GM19372 (cell line): ENCODE measurements around the gene BYSL.
"Not testable (repeated sequence)": the region's sequence is repeated elsewhere in the genome, so short reads cannot be mapped to it uniquely, and the experiment has no call there.

Source experiments
- ATAC-seq: cut with Tn5 transposase; IDR thresholded peaks from one replicate; pipeline ENCODE4 v1.9.1; 2021; ENCODE audit warnings: mild to moderate bottlenecking, low read depth, moderate library complexity; ENCODE audit not compliant: unreplicated experiment

BYSL gene

DNA sequence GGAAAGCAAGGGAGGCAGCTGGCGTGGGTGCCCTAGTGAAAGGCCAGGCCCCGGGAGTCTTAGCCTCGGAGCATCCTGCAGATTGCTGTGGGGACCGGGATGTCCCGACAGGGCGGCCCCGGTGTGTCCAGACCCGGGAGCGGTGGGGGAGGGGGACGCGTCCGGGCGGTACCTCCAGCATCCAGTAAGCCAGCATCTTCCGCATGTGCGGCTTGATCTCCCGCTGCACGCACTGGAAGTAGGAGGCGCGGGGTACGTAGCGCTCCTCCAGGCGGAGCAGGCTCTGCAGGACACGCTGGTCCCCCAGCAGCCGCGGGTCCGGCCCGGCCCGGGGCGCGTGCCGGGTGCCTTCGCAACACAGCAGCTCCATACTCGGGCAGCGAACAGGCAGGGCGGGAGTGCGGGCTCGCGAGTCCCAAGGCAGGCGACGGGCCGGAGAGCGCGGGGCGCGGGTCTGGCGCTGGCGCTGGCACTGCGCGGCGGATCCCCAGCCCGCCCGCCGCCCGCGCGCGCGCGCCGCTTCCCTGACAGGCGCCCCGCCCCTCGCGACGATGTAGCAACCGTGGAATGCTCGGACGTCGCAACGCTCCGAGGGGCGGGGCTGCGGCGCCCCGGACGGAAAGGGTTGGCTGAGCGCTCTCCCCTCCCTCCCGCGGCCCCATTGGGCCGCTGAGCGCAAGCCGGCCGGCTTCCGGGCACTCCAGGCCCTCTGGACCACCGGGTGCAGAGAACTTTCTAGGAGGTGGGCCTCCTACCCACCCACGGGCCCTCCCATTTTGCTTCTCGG is 20.2 kb downstream of the BYSL start, which contains the start of gene CCND3:
Gene CCND3, minus strand, starts transcription at position 529 of the 787 bp plus-strand sequence. Its CDS starts 159 bp downstream, at position 370.
- peak; percentile 89 for ATAC-seq

DNA sequence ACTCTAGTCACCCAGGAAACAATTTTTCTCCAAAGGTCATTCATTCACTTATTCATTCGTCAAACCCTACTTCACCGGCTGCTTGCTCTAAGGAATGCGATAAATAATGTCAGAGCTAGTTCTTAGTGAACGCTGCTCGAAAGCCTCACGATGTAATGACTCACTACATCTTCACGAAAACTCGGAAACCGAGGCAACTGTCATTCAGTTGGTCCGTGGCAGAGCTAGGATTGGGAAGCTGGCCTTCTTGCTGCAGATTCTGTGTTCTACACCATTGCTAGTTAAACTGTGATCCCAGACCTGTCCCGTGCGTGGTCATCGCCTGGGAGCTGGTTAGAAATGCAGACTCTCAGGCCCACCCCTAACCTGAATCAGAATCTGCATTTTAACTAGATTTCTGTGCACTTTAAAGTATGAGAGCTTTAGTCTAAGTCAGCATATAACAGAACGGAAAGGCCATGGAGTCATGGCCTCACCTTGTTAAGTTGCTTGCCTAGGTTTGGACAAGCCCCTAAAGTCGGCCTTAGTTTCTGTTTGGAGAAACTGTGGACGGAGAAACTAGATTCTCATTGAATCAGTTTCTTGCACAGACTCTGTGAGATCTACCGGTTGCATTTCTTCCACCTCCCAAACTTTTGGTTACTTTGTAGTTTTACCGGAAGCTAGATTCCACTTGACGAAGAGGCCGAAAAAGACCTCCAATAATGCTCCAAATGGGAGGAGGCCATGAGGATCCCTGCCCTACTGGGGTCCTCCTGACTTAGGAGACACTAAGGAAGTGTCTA is 21.0 kb downstream of the BYSL start:
- ATAC-seq = peak; percentile 8

GRCh38 chr6:41942882-41943281 is 21.6 kb downstream of the BYSL start:
- not testable (repeated sequence) for ATAC-seq

GRCh38 chr6:41943456-41943855 is 22.2 kb downstream of the BYSL start:
- ATAC-seq = no peak

DNA sequence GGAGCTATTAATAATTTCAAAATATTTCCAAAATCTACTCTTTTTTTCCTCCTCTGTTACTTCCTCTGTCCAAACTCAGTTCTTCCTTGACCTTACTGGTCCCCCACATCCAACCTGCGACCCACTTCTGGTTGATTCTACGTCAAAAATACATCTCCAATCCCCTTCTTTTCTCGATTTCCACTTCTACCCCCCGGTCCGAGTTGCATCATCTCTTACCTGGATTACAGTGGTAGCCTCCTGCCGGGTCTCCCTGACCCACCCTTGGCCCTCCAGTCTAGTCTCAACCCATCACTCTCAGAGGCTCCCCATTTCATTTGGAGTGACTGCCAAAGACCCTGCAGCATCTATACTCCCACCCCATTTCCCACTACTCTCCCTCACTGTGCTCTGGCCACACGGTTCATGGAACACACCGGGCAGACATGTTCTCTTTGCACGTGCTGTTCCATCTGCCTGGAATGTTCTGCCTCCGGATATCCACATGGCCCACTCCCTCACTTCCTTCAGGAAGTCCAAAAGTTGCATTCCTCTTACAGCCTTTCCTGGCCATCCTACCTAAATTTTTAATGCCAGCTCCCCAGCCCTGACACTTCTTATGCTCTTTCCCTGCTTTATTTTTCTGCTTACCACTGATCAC is 26.4 kb downstream of the BYSL start:
- no peak for ATAC-seq

GRCh38 chr6:41954668-41955067 is 33.4 kb downstream of the BYSL start:
- no peak for ATAC-seq

DNA sequence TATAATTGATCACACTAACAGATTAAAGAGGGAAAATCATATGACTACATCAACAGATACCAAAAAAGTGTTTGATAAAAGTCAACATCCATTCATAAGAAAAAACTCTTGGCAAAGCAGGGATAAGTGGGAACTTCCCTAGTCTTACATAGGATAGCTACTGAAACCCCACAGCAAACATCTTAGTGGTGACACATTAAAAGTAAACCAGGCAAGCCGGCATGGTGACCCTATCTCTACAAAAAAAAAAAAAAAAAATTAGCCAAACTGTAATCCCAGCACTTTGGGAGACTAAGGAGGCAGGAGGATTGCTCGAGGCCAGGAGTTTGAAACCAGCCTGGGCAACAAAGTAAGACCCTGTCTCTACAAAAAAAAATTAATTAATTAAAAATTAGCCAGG is 34.1 kb downstream of the BYSL start:
- no peak for ATAC-seq

- ATAC-seq = no peak
Observed at GRCh38 chr6:41957117-41957516, 35.8 kb downstream of the BYSL start.

- no peak for ATAC-seq
Observed at GRCh38 chr6:41958022-41958856, 36.9 kb downstream of the BYSL start.

DNA sequence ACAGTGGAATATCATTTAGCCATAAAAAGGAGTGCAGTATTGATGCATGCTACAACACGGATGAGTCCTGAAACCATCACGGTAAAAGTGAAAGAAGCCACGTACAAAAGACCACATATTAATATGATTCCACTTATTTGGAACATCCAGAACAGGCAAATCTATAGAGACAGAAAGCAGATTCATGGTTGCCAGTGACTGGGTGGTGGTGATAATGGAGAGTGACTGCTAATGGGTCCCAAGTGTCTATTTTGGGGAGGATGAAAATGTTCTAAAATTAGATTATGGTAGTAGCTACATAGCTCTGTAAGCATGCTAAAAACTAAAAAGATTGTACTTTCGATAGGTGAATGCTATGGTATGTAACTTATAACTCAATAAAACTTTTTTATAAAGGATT is 38.7 kb downstream of the BYSL start:
- ATAC-seq = no peak

- ATAC-seq = no peak
Observed at GRCh38 chr6:41963371-41963770, 42.1 kb downstream of the BYSL start.

GRCh38 chr6:41964201-41964887 is 43.0 kb downstream of the BYSL start:
- no peak for ATAC-seq

GRCh38 chr6:41965429-41966213 is 44.3 kb downstream of the BYSL start:
- ATAC-seq = no peak

- no peak for ATAC-seq
Observed at GRCh38 chr6:41966214-41966920, 45.1 kb downstream of the BYSL start.

DNA sequence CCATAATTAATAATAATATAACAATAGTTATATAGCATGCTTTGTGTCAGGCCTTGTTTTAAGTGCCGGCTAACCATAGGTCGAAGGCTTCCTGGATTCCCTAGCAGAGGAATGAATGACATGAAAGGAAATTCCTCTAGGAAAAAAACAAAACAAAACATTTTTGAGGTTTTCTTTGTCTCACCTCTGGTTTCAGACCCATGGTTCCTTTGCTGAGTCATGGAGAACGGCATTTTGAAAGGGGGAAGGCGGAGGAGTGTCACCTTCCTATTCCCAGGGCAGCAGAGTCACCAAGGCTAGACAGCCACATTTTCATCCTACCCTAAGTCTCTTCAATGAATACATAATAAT is 45.6 kb downstream of the BYSL start:
- ATAC-seq = no peak

GRCh38 chr6:41967312-41968287 is 46.3 kb downstream of the BYSL start:
- no peak for ATAC-seq

DNA sequence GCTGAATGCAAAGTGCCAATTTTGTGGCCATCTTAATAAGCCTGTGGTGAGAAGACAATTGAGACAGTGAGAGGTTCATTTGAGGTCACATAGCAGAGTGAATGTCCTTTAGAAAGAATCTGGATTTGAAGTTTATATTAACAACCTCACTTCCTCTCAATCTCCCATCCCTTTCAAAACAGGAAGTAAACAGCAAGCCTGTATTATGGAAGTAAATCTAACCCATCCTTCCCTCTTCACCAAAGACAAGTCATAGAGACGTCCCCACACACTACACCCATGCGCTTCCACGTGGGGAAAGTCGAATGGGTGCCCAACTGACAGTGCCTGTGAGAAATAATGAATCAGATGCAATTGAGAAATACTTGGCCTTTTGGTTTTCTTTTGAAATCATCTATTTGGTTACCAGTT is 49.1 kb downstream of the BYSL start:
- no peak for ATAC-seq
